NB4 (cell line): ENCODE measurements around the gene BORCS5.

ENCODE experiments used
- CTCF ChIP-seq: IDR thresholded peaks from one replicate; pipeline ENCODE4 v1.5.1; 2012; ENCODE audit warnings: low read depth, low read length
- POLR2A ChIP-seq: IDR thresholded peaks from 2 replicates; pipeline ENCODE4 v1.6.1; 2011; ENCODE audit warnings: mild to moderate bottlenecking; ENCODE audit not compliant: insufficient read length; ENCODE audit errors: extremely low read depth

DNA sequence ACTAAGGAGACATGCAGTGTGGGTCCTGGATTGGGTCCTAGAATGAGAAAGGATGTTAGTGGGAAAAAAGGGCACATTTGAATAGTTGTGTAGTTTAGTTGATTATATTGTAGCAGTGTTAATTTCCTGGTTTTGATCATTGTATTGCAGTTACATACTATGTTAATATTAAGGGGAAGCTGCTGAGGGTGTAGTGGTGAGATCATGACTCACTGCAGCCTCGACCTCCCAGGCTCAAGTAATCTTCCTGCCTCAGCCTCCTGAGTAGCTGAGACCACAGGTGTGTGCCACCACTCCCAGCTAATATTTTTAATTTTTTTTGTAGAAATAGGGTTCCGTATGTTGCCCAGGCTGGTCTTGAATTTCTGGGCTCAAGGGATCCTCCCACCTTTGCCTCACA, 21.7 kb downstream of the BORCS5 start:
- TF ChIP-seq CTCF: no peak
- no peak for TF ChIP-seq POLR2A
